Subcutaneous adipose tissue (tissue), 4 donors: Measurements from ENCODE around the gene FHOD1. TPM values are rescaled to one million over a fixed set of nuclear protein-coding genes. Genes with fewer than 3 reads are reported as not detected.

ENCODE experiments used
- CTCF ChIP-seq: fragments of 450-650 bp; IDR thresholded peaks from one replicate; pipeline ENCODE4 v1.5.1; 2016; ENCODE audit warnings: low read depth, mild to moderate bottlenecking, control low read depth, antibody characterized with exemption, moderate library complexity
- total RNA-seq, 4 donors: library from RNA; depleted of rRNA; stranded (reverse); fragments of >200 nt; gene quantifications; one replicate each; pipeline ENCODE4 v1.1.0, GENCODE V29; 2016

FHOD1 gene
- total RNA-seq, 4 donors from 2014 or later: 10.3 to 83.3 (median 20.9) TPM

- no peak for TF ChIP-seq CTCF
These were observed 62.2 kb downstream of the FHOD1 start for GRCh38 chr16:67184995-67185650.

DNA sequence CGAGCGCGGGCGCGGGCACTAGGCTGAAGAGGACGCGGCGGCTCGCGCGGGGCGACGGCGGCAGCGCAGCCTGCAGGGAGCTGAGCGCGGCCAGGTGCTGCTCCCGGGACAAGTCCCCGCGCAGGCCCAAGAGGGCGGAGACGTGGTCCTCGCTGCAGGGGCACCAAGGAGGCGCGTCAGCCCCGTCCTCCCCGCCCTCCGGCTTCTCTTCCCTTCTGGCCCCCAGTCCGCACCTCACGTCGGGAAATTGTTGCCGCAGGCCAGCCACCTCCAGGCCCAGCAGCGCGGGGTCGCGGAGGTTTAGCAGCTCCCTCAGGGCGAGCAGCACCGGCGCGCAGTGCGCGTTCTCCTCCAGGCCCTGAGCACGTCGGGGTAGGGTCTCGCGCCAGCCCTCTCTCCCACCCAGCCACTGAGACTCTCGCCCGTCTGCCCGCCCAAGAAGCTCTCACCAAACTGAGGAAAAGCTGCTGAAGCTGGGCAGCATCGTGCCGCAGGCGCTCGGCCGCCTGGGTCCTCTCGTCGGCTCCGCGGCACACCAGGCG lies 62.8 kb downstream of the FHOD1 start:
- TF ChIP-seq CTCF: no peak

DNA sequence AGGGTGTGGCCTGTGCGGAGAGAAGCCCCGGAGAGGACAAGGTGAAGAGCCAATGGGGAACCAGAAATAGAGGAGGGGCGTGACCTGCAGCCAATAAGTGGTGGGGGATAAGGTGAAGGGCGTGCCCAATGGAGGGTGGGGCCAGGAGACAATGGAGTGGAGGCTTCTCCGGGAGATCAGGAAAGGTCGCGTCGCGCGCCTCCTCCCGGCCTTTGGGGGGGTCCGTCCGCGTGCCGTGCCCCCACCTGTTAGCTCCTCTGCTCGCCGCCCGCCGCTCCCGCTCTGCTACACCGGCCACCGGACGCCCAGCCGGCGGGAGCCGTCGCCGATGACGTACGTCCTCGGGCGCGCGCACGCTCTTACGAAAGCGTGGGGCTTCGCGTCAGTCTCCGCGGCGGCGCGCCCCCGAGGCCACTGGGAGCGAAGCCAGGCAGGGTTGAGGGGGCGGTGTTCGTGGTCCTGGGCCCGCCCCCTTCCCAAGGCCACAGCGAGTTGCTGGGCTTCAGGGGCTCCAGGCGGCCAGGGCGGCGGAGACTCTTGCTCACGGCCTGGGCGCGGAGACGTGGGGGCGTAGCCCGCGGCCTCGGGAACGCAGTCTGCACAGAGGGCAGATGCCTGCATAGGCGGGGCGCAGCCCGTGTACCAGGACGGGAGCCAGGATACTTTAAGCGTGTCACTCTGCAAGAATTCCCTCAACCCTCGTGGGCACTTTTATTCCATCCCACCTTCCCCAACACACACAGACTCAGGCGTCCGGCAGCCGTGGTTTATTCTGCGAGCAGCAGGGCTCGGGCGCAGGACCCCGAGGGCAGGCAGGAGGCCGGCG lies 63.4 kb downstream of the FHOD1 start, which contains the start of gene MATCAP1:
TSS of gene MATCAP1 (minus strand) at position 337 of the 826 bp plus-strand sequence. CDS start 3,353 bp downstream, outside the sequence.
- TF ChIP-seq CTCF: no peak

DNA sequence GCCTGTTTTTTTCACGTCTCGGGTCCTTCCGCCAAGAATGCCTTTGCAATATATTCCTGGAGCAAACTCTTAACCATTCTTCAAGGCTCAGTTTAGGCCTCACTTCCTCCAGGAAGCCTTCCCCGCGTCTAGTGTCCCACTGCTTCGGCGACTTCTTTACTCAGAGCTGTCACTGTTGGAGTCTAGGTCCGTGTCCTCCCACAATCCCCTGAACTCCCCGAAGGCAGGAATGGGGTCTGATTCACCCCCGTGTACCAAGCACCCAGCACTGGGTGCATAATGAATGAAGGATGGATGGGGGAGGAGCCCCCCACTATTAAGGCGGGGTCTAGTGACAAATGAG lies 64.0 kb downstream of the FHOD1 start:
- TF ChIP-seq CTCF: no peak

DNA sequence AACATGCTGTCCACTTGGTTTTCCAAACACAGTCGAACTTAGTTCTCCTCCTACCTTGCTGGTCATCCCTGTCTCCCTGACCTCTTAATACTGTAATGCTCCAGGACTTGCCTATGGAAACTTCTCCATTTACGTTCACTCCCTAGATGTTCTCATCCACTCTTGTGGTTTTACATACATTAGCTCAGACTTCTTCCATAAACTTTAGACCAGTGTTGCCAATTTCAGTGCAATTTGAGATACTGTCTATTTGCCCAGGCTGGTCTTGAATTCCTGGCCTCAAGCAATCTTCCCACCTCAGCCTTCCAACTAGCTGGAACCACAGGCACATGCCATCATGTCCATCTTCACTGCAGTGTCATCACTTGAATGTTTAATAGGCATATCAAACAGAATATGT lies 65.0 kb downstream of the FHOD1 start:
- TF ChIP-seq CTCF: no peak

DNA sequence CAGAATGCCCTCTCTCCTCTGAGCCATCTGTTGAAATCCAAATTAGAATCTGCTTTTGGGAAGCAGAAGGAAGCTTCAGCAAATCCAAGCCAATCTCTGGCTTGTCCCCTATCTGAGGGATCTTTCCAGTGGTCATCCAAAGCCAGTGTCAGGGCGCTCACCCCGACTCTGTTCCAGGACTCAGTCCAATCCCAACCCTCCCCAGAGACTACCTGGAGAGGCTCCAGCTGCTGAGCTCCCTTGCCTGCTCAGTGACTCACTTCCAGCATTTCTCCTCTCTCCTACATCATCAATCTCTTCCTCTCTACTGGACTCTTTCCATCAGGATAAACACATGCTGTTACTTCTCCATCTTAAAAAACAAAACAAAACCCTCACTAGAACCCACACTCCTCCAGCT lies 65.9 kb downstream of the FHOD1 start:
- no peak for TF ChIP-seq CTCF

DNA sequence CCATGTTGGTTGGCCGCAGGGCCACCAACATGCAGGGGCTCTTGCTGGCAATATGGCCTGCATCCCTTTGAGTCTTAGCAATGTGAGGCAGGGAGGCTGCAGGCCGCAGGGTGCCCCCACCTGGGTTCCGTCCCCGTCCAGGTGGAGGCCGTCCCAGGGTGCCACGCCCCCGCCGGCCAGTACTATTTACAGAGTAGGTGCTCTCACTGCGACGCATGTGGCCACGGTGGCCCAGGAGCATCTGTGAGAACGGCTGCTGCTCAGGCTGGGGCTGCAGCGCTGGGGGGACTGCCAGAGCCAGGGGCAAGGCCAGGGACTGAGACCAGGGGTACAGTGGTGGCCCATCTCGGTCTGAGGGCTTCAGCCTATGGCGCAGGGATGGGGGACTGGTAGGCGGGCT lies 67.1 kb downstream of the FHOD1 start:
- no peak for TF ChIP-seq CTCF
